GM19023 (cell line): ENCODE measurements around the gene CSK.

Experiments
- ATAC-seq: cut with Tn5 transposase; IDR thresholded peaks from one replicate; pipeline ENCODE4 v1.9.1; 2021; ENCODE audit warnings: mild to moderate bottlenecking, moderate library complexity; ENCODE audit not compliant: unreplicated experiment

CSK gene

DNA sequence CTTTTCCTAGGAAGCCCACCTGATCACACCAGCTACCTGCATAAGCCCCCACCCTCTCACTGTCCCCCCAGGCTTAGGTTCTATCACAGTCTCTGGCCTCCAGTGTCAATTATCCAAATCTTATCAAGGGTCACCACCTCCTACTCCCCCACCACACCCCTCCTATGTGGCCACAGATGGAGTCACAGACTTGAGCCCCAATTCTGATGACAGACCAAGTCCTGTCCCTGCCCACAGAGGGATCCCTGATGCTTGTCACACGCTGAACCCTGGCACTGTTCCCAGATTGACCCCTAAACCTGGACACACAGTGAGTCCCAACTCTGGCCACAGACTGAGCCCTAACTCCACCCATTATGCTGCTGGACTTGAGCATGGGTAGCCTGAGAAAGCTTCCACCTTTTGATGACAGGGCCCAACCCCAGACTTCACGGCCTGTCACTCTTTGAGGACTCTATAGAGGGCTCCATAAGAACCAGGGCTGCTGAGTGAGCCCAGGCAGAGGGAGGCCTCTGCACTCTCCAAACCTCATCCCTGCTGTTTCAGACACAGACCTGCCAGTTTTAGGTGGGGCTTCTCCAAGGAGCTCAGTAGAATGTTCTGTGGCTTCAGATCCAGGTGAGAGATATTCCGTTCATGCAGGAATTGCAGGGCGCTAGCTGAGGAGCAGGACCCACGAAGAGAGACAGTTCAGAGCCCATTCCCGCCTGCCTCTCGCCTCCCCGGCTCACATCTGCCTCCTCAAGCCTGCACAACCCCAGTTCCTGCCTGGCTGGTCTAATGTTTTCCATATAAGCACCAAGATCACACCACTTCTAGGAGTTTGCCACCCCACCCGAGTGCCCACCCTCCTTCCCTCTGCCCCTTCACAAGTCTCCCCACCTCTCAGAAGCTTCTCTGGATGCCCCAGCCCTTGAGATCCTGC lies 59.2 kb downstream of the CSK start:
- ATAC-seq = no peak

- ATAC-seq = no peak
These were observed 60.1 kb downstream of the CSK start for GRCh38 chr15:74841891-74842373.

- ATAC-seq = peak; percentile 72
These were observed 60.9 kb downstream of the CSK start, which contains the start of gene ULK3 for GRCh38 chr15:74842581-74843444. Gene ULK3, minus strand, starts transcription at chr15:74843156. Its CDS starts 51 bp downstream, at chr15:74843105.

DNA sequence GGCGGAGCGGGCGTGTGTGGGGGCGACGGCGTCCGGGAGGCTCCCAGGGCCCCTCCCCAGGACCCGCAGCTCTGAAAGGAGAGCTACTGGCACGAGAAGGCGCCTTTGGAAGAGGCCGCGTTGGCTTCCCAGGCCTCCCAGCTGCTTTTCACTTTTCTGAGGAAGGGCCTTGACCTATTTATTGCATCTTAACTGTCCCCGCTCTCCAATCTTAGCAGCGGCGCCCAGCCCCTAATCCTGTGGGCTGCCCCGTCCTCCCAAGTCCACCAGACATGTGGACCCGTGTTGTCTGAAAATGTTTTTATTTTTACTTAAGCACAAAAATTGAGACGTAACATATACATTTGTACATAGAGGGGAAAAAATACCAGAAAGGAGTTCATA lies 61.6 kb downstream of the CSK start:
- no peak for ATAC-seq

DNA sequence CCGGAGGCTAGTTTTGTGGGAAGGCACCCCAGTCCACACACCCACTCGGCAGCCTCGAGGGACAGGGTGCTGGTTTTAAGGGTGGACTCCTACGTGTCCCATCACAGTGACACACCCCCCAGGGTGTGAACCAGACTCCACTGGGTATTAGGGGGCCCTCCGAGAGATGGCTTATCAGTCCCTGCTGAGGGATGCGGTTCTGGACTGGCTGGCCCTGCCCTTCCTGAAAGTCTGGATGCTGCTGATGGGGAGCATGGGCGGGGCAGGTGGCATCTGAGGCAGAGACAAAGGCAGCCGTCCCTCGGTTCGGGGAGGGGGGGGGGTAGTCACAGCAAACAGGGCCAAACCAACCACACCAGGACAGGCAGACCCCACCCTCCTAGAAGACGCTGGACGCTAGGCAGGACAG lies 62.0 kb downstream of the CSK start:
- no peak for ATAC-seq

DNA sequence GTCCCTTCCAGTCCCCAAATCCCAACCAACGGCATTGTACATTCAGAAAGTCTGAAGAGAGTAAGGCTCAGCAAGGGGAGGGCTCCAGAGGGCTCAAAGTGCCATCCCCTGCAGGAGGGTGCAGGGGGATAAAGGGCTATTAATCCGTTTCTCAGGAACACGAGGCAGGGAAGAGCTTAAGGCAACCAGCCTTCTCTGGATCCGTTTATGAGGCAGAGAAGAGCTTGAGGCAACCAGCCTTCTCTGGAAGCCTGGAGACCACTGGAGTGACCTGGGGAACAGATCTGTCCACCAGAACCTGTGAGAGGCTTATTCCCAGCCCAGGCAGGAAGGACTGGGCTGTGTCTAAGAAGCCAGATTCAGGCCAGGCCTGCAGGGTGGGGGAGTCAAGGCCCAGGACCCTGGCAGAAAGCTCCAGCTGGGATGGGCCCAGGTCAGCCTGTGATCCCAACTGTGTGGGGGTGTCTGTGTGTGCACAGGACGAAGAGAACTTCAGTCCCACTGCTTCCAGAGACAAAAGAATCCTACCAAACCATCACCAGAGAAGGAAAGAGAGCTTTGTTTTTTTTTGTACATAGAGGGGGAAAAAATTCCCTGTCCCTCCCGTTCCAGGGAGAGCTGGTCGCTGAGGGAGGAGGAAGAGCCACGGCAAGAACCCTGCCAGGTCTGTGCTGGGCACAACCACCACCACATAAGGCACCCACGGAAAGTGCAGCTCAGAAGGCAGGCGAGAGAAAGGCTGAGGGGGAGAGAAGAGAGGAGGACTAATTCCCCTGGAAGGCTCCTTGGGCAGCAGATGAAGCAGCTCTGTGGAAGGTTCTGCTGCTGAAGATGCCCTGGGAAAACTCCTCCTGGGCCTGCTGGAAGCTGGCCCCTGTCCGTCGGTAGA lies 62.7 kb downstream of the CSK start:
- ATAC-seq = no peak

- ATAC-seq = no peak
These were observed 63.3 kb downstream of the CSK start for GRCh38 chr15:74845208-74845568.

GRCh38 chr15:74845581-74845980 lies 63.7 kb downstream of the CSK start:
- ATAC-seq = no peak

DNA sequence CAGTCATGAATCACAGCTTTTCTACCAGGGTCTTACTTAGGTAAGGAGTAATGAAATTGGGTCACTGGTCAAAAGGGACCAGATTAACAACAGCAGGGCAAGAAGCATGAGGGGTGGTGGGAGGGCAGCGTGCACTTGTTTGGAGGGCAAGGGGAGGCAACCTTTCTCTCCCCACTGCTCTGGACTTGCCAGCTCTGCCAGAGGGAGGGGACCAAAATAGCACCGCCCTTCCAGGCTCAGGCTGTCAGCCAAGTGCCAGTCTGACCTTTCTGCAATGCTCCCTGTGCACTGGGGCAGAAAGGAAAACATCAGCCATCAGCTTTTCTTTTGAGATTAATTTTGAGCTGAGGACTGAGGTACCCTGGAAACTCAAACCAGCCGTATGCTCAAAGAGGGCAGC lies 65.6 kb downstream of the CSK start:
- no peak for ATAC-seq

DNA sequence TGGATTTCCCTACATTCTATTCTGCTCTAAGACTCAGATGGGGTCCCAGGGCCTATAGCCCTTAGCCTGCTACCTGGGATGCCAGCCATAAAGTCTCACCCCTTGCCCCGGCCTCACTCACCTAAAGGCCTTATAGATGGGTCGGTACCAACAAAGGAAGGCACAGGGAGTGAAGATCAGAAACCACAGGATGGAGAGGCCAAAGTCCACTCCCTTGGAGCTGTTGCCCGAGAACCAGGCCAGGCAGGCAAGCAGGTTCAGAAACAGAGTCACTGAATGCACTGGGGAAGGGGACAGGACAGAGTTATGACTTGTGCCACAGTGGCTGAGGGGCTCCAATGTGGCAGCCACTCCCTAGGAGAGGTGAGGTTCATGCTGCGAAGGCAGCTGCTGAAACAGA lies 68.5 kb downstream of the CSK start:
- ATAC-seq = no peak

DNA sequence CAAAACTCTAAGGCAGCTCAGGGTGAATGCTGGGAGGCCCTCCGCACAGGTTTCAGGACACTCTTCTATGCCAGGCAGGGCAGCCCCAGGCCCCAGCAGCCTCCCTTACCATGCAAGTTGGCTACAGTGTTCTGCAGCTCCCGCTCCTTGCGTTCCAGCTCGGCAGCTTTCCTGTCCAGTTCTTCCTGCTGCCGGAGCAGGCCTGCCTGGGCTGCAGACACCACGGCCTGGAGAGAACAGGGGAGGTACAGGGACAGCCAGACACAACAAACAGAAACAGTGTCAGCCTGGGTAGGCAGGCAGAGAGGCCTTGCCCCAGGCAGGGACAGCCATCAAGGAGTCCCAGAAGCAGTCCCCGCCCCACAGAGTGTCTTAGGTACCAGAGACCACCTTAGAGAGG lies 70.1 kb downstream of the CSK start:
- no peak for ATAC-seq
